Coronary artery (tissue), 2 donors: Measurements from ENCODE around the gene TNS3.

Source experiments
- DNase-seq: peaks from one replicate; pipeline ENCODE4 v3.0.0-alpha.2; 2017; ENCODE audit warnings: low spot score
- H3K27ac ChIP-seq, 2 donors: fragments of 200-600 bp; sonication (generic); one replicate each; pipeline ENCODE4 v1.5.1; 2016 to 2019
- H3K4me3 ChIP-seq: fragments of 200-600 bp; sonication (generic); 2 replicates; pipeline ENCODE4 v1.5.1; 2016; ENCODE audit warnings: mild to moderate bottlenecking, moderate library complexity
- TF ChIP-seq, protein P1 (sequence below): fragments of 200-600 bp; sonication (generic); IDR thresholded peaks from one replicate; pipeline ENCODE4 v1.5.1; 2019; ENCODE audit warnings: antibody characterized with exemption

Gene TNS3

DNA sequence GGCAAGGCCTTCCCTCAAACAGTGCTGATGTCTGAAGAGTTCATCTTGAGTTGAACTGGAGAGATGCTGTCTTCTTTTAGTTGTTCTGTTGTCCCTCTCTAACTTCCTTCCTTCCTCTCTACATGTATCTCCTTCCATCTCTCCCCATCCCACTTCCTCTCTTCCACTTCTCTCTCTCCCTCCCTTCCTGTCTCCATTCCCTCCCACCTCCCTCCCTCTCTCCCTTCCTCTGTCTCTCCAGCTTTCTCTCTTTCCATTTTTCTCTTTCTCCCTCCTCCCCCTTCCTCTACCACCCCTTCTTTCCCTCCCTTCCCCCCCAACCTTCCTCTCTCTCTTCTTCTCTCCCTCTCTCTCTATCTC is 40.7 kb upstream of the TNS3 start:
- no peak for DNase-seq
- peak overlapping the region; percentile 70 to 84 for H3K27ac ChIP-seq
- H3K4me3 ChIP-seq, result no peak overlapping the region
- TF ChIP-seq, protein P1, sequence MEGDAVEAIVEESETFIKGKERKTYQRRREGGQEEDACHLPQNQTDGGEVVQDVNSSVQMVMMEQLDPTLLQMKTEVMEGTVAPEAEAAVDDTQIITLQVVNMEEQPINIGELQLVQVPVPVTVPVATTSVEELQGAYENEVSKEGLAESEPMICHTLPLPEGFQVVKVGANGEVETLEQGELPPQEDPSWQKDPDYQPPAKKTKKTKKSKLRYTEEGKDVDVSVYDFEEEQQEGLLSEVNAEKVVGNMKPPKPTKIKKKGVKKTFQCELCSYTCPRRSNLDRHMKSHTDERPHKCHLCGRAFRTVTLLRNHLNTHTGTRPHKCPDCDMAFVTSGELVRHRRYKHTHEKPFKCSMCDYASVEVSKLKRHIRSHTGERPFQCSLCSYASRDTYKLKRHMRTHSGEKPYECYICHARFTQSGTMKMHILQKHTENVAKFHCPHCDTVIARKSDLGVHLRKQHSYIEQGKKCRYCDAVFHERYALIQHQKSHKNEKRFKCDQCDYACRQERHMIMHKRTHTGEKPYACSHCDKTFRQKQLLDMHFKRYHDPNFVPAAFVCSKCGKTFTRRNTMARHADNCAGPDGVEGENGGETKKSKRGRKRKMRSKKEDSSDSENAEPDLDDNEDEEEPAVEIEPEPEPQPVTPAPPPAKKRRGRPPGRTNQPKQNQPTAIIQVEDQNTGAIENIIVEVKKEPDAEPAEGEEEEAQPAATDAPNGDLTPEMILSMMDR, result no peak

DNA sequence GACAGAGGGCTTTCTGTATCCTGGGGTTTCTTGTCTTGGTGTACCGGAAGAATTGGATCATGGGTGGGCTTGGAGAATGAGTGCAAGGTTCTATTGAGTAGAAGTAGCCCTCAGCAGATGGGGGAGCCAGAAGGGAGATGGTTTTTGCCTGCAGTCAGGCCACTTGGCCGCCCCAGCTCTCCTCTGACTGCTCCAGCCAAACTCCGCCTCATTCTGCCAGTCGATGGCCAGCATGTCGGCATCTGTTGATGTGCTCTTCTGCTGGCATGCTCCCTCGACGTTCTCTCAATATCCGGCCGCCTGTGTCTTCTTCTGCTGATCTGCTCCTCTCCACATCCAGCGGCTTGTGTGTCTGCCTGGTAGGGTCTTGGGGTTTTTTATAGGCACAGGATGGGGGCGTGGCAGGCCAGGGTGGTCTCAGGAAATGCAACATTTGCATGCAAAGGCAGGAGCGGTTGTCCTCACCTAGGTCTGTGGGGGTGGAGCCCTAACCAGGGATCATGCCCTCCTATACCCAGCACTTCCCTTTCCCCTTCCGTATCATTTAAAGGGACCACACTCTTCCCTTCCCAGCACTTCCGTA is 40.2 kb upstream of the TNS3 start:
- TF ChIP-seq, protein P1, result no peak
- Histone ChIP-seq H3K4me3 (no peak overlapping the region), H3K27ac (peak overlapping the region; percentile 70 to 84)
- no peak for DNase-seq

- Histone ChIP-seq H3K27ac (peak overlapping the region; percentile 70 to 84), H3K4me3 (no peak overlapping the region)
- TF ChIP-seq, protein P1, result no peak
- DNase-seq, result no peak
These were observed 39.4 kb upstream of the TNS3 start for GRCh38 chr7:47621347-47621746.

DNA sequence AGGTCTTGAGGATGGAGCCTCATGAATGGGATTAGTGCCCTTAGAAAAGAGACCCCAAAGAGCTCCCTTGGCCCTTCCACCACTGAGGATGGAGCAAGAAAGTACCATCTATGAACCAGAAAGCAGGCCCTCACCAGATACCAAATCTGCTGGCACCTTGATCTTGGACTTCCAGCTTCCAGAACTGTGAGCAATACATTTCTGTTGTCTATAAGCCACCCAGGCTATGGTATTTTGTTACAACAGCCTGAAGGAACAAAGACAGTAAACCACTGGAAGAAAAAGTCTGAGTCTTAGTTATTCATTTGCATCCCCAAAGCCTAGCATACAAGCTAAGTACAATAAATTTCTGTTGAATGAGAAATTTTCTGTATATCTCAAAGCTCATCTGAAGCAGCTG is 37.9 kb upstream of the TNS3 start:
- H3K27ac ChIP-seq, result no peak overlapping the region

DNA sequence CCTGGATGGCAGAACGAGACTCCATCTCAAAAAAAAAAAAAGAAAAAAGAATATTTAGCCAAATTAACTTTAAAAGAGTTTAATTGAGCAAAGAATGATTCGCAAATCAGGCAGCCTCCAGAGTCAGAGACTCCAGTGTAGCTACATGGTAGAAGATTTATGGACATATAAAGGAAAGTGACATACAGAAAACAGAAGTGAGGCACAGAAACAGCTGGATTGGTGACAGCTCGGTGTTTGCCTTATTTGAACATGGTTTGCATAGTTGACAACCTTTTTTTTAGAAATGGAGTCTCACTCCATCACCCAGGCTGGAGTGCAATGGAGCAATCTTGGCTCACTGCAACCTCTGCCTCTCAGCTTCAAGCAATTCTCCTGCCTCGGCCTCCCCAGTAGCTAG is 35.2 kb upstream of the TNS3 start:
- no peak for DNase-seq
- TF ChIP-seq, protein P1, result no peak
- Histone ChIP-seq H3K27ac (no peak overlapping the region), H3K4me3 (no peak overlapping the region)

More for the DNA sequence above, 37.9 kb upstream of the TNS3 start:
- no peak for DNase-seq
- H3K4me3 ChIP-seq, result no peak overlapping the region
- TF ChIP-seq, protein P1, result no peak

DNA sequence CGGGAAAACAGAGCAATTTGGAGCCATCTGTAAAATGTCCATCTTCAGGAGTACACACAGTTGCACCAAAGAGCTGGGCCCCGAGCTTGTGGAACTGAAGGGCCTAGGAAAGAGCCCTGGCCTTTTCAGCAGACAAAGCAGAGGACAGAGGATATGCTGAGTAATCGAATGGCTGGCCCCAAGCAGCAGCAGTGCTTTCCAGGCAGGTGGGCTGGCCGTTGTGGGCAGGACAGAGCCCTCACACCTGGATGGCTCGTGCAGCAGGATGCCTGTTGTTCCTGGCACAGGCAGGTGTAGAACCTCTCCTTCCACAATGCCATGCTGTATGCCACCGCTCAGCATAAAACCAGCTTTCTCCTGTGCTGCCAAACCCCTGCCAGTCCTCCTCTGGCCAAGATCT is 32.5 kb upstream of the TNS3 start:
- no peak overlapping the region for H3K27ac ChIP-seq
- DNase-seq, result no peak
- no peak overlapping the region for H3K4me3 ChIP-seq
- TF ChIP-seq, protein P1, result no peak

- no peak for DNase-seq
- no peak overlapping the region for H3K4me3 ChIP-seq
- TF ChIP-seq, protein P1, result no peak
- peak overlapping the region in 1 of 2 donors; percentile 69 for H3K27ac ChIP-seq
These were observed 29.2 kb upstream of the TNS3 start for GRCh38 chr7:47611045-47611511.
